H1 (cell line): Measurements from ENCODE around the gene PRKAR1B.

Source experiments
- ASH2L ChIP-seq: fragments of 200-600, 300-600 bp; sonication (generic); IDR thresholded peaks from one replicate; pipeline ENCODE4 v1.7.1; 2017; ENCODE audit warnings: low read length
- CEBPB ChIP-seq: IDR thresholded peaks from 2 replicates; pipeline ENCODE4 v1.6.1; 2012; ENCODE audit warnings: low read depth, low read length
- CHD2 ChIP-seq: IDR thresholded peaks from 2 replicates; pipeline ENCODE4 v1.6.1; 2012; ENCODE audit warnings: low read length, improper control_type of control experiment
- CTCF ChIP-seq, 3 experiments: IDR thresholded peaks; 1 replicate in 2 of 3; 2 replicates in 1 of 3; pipeline versions ENCODE4 v1.5.1 to v1.6.1; 2011; ENCODE audit warnings: low read length in 3 of 3, mild to moderate bottlenecking in 3 of 3, inconsistent platforms in 2 of 3, low read depth in 1 of 3, moderate library complexity in 1 of 3; ENCODE audit not compliant: insufficient read depth in 1 of 3; ENCODE audit errors: control extremely low read depth in 1 of 3
- HDAC6 ChIP-seq: IDR thresholded peaks from one replicate; pipeline ENCODE4 v1.7.1; 2012; ENCODE audit warnings: low read depth, mild to moderate bottlenecking, inconsistent platforms, low read length, moderate library complexity
- POLR2A ChIP-seq, 2 experiments: IDR thresholded peaks; 1 replicate in 1 of 2; 2 replicates in 1 of 2; pipeline ENCODE4 v1.6.1; 2011; ENCODE audit warnings: low read depth in 2 of 2, low read length in 2 of 2, mild to moderate bottlenecking in 2 of 2; ENCODE audit errors: control extremely low read depth in 1 of 2
- POLR2AphosphoS5 ChIP-seq: IDR thresholded peaks from 2 replicates; pipeline ENCODE4 v1.6.1; 2011; ENCODE audit warnings: low read depth, low read length
- POU5F1 ChIP-seq: IDR thresholded peaks from 2 replicates; pipeline ENCODE4 v1.6.1; 2011; ENCODE audit warnings: low read depth, mild to moderate bottlenecking, low read length, moderate library complexity
- RFX5 ChIP-seq: IDR thresholded peaks from 2 replicates; pipeline ENCODE4 v1.6.1; 2011; ENCODE audit warnings: low read depth, low read length, improper control_type of control experiment, borderline replicate concordance
- SIX5 ChIP-seq: IDR thresholded peaks from 2 replicates; pipeline ENCODE4 v1.6.1; 2011; ENCODE audit warnings: mild to moderate bottlenecking, low read depth, low read length
- SRF ChIP-seq: IDR thresholded peaks from 2 replicates; pipeline ENCODE4 v1.6.1; 2011; ENCODE audit warnings: mild to moderate bottlenecking, low read depth, low read length, moderate library complexity
- TF ChIP-seq, protein P1 (sequence below): IDR thresholded peaks from 2 replicates; pipeline ENCODE4 v1.6.1; 2012; ENCODE audit warnings: low read length, inconsistent platforms
- TF ChIP-seq, protein P2 (sequence below): IDR thresholded peaks from 2 replicates; pipeline ENCODE4 v1.6.1; 2012; ENCODE audit warnings: inconsistent platforms

- TF ChIP-seq CTCF (IDR thresholded peaks at IDR 0.05; ENCODE audit: control extremely low read depth in 1 of 3, insufficient read depth in 1 of 3, low read depth in 1 of 3, low read length in 3 of 3) (no peak), POLR2A (IDR thresholded peaks at IDR 0.05; ENCODE audit: control extremely low read depth in 1 of 2, low read depth in 2 of 2, low read length in 2 of 2) (no peak), ASH2L (no peak), HDAC6 (no peak), CHD2 (no peak), POLR2AphosphoS5 (no peak), SRF (no peak), SIX5 (no peak), POU5F1 (no peak), CEBPB (no peak), RFX5 (no peak)
- TF ChIP-seq, protein P1, sequence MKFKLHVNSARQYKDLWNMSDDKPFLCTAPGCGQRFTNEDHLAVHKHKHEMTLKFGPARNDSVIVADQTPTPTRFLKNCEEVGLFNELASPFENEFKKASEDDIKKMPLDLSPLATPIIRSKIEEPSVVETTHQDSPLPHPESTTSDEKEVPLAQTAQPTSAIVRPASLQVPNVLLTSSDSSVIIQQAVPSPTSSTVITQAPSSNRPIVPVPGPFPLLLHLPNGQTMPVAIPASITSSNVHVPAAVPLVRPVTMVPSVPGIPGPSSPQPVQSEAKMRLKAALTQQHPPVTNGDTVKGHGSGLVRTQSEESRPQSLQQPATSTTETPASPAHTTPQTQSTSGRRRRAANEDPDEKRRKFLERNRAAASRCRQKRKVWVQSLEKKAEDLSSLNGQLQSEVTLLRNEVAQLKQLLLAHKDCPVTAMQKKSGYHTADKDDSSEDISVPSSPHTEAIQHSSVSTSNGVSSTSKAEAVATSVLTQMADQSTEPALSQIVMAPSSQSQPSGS, result no peak
- TF ChIP-seq, protein P2, sequence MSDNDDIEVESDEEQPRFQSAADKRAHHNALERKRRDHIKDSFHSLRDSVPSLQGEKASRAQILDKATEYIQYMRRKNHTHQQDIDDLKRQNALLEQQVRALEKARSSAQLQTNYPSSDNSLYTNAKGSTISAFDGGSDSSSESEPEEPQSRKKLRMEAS, result no peak
Observed at GRCh38 chr7:574661-575395, 152.3 kb downstream of the PRKAR1B start.
